Measurements from ENCODE around the gene MAPK1. TPM values are rescaled to one million over a fixed set of nuclear protein-coding genes. Genes with fewer than 3 reads are reported as not detected.

Gene MAPK1
- total RNA-seq, 4 donors from 2014 or later: 72.3 to 121 (median 85.2) TPM

GRCh38 chr22:21741790-21742189 lies 125.7 kb downstream of the MAPK1 start:
- 77 to 85% methylated on average over 4 to 6 of the region's 6 CpGs for WGBS, 2 donors
- no peak for DNase-seq (ENCODE audit: low spot score in 2 of 2)
- intact Hi-C loops (cut with DNase I; ENCODE audit: low total_unique reads): no loop called here
- TF ChIP-seq, protein P1, sequence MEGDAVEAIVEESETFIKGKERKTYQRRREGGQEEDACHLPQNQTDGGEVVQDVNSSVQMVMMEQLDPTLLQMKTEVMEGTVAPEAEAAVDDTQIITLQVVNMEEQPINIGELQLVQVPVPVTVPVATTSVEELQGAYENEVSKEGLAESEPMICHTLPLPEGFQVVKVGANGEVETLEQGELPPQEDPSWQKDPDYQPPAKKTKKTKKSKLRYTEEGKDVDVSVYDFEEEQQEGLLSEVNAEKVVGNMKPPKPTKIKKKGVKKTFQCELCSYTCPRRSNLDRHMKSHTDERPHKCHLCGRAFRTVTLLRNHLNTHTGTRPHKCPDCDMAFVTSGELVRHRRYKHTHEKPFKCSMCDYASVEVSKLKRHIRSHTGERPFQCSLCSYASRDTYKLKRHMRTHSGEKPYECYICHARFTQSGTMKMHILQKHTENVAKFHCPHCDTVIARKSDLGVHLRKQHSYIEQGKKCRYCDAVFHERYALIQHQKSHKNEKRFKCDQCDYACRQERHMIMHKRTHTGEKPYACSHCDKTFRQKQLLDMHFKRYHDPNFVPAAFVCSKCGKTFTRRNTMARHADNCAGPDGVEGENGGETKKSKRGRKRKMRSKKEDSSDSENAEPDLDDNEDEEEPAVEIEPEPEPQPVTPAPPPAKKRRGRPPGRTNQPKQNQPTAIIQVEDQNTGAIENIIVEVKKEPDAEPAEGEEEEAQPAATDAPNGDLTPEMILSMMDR (IDR thresholded peaks at IDR 0.05): no peak
- TF ChIP-seq POLR2A (IDR thresholded peaks at IDR 0.05): no peak
- no peak overlapping the region for H3K4me3 ChIP-seq (ENCODE audit: low read depth, poor library complexity, severe bottlenecking)

DNA sequence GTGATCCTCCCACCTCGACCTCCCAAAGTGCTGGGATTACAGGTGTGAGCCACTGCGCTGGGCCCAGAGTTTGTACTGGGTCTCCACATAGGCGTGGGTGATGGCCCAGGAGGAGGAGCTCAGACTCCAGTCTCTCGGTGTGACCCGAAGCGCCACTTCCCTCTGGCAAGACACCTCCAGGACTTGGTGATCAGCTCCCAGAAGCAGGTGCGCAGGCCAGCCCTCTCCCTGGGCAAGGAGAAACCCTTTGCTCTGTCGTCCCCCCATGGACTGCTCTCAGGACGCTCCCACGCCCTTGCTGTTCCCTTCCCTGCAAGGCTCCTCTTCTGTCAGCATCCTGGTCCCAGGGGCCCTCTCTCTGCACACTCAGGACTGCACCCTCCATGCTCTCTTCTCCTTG lies 126.4 kb downstream of the MAPK1 start:
- WGBS, 2 donors: 85 to 89% methylated on average over 10 of the region's 10 CpGs
- no peak for TF ChIP-seq POLR2A (IDR thresholded peaks at IDR 0.05)
- intact Hi-C loops (cut with DNase I; ENCODE audit: low total_unique reads): no loop called here
- H3K4me3 ChIP-seq (ENCODE audit: low read depth, poor library complexity, severe bottlenecking): no peak overlapping the region
- no peak for DNase-seq (ENCODE audit: low spot score in 2 of 2)

DNA sequence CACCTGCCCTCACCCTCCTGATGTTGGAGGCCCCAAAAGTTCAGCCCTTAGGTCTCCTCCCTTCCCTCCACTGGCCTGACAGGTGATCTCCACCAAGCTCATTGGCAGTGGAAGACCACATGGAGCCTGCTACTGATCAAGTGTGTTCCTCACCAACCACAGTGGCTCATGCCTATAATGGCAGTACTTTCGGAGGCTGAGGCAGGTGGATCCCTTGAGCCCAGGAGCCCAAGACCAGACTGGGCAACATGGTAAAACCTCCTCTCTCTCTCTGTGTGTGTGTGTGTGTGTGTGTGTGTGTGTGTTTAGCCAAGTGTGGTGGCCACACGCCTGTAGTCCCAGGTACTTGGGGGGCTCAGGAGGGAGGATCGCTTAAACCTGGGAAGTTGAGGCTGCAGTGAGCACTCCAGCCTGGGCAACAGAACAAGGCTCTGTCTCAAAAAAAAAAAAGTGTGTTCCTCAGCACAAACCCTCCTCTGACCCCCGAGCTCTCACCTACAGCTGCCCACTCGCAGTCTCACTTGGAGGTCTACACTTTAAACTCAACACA lies 127.5 kb downstream of the MAPK1 start:
- intact Hi-C loops (cut with DNase I; ENCODE audit: low total_unique reads): loop anchor here (10.0 kb wide), 1 partner anchor 195 kb away; no protein-coding TSS in a partner anchor
- H3K4me3 ChIP-seq (ENCODE audit: low read depth, poor library complexity, severe bottlenecking): no peak overlapping the region
- TF ChIP-seq POLR2A (IDR thresholded peaks at IDR 0.05): no peak
- TF ChIP-seq, protein P1 (IDR thresholded peaks at IDR 0.05): no peak
- DNase-seq (ENCODE audit: low spot score in 2 of 2): no peak
- 92 to 93% methylated on average over 5 of the region's 5 CpGs for WGBS, 2 donors

DNA sequence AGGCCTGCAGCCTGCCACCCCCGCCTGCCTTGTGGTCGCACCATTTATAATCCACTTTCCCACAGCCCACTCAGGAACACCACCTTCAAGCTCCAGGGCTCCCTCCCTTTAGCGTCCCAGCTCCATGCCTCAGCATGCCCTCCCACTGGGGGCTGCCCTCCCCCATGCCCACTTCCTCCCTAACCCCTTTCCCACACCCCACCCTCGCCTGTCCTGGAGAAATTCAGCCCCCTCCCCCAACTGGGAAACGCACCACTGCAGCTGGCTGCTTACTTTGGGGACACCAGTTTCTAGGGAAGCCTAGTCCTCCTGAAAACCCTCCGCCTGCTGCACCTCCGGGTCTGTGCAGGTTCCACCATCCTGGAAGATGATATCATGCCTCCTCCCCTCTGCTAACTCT lies 128.5 kb downstream of the MAPK1 start:
- 48 to 49% methylated on average over 7 of the region's 7 CpGs for WGBS, 2 donors
- no peak for TF ChIP-seq POLR2A (IDR thresholded peaks at IDR 0.05)
- TF ChIP-seq, protein P1 (IDR thresholded peaks at IDR 0.05): no peak
- DNase-seq (ENCODE audit: low spot score in 2 of 2): no peak
- intact Hi-C loops (cut with DNase I; ENCODE audit: low total_unique reads): loop anchor here (10.0 kb wide), 1 partner anchor 196 kb away; no protein-coding TSS in a partner anchor
- H3K4me3 ChIP-seq (ENCODE audit: low read depth, poor library complexity, severe bottlenecking): no peak overlapping the region

DNA sequence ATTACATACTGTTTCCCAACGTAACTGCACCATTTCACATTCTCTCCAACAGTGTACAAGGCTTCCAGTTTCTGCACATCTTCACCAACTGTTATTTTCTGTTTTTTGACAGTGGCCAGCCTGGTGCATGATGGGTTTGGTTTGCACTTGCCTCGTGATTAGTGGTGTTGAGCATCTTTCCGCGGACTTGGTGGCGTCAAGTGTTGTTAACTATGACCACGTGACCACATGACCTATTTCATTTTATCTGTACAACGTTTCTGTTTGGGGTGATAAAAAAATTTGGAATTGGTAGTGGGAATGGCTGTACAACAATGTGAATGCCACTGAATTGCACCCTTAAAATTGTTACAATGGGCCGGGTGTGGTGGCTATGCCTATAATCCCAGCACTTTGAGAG lies 129.4 kb downstream of the MAPK1 start:
- no peak overlapping the region for H3K4me3 ChIP-seq (ENCODE audit: low read depth, poor library complexity, severe bottlenecking)
- TF ChIP-seq, protein P1 (IDR thresholded peaks at IDR 0.05): no peak
- TF ChIP-seq POLR2A (IDR thresholded peaks at IDR 0.05): no peak
- intact Hi-C loops (cut with DNase I; ENCODE audit: low total_unique reads): loop anchor here (10.0 kb wide), 1 partner anchor 197 kb away; no protein-coding TSS in a partner anchor
- no peak for DNase-seq (ENCODE audit: low spot score in 2 of 2)
- 75 to 78% methylated on average over 8 of the region's 8 CpGs for WGBS, 2 donors

- no peak for DNase-seq (ENCODE audit: low spot score in 2 of 2)
- intact Hi-C loops (cut with DNase I; ENCODE audit: low total_unique reads): loop anchor here (10.0 kb wide), 1 partner anchor 198 kb away; no protein-coding TSS in a partner anchor
- TF ChIP-seq, protein P1 (IDR thresholded peaks at IDR 0.05): no peak
- TF ChIP-seq POLR2A (IDR thresholded peaks at IDR 0.05): no peak
- H3K4me3 ChIP-seq (ENCODE audit: low read depth, poor library complexity, severe bottlenecking): no peak overlapping the region
- WGBS, 2 donors: 79 to 93% methylated on average over 9 of the region's 9 CpGs
These were observed 130.5 kb downstream of the MAPK1 start for GRCh38 chr22:21736948-21737347.
